ENCODE measurements around the gene DUS3L.
"Not testable (repeated sequence)": the region's sequence is repeated elsewhere in the genome, so short reads cannot be mapped to it uniquely, and the experiment has no call there.

Gene DUS3L

DNA sequence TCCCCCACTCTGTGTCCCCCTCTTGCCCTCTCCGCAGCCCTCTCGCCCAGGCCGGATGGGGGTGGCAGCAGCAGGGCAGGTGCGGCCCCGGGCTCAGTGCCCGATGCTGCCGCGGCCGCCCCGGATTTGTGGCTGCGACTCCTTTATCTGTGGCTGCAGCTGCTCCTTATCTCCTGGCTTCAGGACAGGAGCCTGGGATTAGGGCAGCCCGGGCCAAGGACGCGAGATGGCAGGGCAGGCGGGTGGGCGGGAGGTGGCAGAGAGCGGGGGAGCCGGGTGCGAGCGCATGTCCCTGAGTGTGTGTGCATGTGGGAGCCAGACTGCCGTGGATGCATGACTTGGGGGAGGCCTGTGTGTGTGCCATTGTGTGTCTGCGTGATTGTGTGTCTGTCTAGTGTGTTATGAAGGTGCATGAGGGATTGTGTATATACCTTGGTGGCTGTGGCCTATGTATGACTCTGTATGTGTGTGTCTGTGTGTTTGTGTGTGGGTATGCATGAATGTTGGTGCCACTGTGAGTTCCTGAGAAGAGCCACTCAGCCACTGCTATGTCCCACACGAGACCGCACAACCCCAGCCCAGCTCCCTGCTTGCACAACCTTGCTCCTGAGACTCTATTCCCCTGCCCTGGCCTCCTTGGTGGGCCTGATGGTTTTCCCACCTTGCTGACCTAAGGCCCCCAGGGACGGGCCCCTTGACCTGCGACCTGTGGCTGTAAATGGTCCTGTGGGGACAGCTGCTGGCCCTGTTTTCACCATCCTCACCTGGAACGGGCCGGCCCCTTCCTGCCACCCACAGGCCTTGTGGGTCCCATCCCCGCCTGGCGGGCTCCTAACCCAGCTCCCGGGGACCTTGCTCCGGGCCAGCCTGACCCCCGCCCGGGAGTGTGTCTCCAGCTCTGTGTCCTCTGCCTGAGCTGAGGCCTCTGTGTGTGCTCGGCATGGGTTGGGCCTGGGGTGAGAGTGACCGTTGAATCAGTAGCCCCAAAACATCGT is 8.6 kb upstream of the DUS3L start:
- no peak for DNase-seq

DNA sequence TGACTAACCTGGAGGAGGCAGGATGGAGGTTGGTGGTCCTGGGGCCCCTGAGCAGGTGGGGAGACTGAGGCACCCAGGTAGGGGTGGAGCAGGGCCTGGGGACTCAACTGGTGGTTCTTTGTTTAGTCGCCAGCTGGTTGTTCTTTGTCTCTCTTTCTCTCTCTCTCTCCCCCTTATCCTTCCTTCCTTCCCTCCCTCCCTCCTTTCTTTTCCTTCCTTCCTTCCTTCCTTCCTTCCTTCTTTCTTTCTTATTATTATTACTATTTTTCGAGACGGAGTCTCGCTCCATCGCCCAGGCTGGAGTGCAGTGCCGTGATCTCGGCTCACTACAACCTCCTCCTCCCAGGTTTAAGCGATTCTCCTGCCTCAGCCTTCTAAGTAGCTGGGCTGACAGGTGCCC is 7.3 kb upstream of the DUS3L start:
- no peak for DNase-seq

DNA sequence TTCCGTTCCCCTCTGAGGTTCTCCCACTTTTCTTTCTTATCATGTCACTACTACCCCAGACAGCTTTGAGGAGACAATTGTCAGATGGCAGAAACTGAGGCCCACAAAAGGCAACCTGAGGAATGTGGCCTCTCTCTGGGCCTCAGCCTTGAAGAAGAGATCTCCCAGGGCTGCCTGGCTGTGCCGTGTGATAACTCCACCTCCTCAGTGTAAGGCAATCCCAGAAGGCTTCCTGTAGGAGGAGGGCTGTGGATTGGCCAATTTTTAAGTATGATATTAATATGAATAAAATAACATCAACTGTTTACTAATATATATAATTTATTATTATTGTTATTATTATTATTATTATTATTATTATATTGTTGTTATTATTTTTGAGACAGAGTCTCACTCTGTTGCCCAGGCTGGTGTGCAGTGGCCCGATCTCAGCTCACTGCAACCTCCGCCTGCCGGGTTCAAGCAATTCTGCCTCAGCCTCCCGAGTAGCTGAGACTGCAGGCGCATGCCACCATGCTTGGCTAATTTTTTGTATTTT is 4.5 kb upstream of the DUS3L start:
- no peak for DNase-seq

DNA sequence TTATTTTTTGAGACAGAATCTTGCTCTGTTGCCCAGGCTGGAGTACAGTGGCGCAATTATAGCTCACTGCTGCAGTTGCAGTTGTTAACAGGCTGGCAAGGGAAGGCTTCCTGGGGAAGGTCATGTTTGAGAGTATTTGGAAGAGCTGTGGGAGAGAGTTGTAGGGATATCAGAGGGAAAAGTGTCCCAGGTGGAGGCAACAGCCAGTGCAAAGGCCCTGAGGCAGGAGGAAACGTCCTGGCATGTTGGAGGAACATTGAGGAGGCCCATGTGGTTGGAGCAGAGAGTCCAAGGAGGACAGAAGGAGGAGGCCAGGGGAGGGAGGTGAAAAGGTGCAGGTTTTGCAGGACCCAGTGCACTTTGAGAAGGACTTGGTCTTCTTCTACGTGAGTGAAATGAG is 2.2 kb upstream of the DUS3L start:
- no peak for DNase-seq

DNA sequence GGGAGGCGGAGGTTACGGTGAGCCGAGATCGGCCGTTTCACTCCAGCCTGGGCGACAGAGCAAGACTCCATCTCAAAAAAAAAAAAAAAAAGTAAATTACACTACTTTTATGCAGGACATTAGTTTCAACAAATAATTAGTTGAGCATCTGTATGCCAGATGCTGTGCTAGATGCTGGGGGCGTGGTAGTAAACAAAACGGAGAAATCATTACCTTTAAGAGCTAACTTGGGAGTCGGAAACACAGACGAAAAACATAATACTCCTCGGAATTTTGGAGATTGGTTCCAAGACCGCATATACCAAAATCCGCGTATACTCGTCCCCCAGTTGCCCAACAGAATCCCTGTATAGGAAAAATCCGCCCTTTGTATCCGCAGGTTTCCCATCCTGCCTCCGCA is 1.3 kb upstream of the DUS3L start:
- no peak for DNase-seq

DNA sequence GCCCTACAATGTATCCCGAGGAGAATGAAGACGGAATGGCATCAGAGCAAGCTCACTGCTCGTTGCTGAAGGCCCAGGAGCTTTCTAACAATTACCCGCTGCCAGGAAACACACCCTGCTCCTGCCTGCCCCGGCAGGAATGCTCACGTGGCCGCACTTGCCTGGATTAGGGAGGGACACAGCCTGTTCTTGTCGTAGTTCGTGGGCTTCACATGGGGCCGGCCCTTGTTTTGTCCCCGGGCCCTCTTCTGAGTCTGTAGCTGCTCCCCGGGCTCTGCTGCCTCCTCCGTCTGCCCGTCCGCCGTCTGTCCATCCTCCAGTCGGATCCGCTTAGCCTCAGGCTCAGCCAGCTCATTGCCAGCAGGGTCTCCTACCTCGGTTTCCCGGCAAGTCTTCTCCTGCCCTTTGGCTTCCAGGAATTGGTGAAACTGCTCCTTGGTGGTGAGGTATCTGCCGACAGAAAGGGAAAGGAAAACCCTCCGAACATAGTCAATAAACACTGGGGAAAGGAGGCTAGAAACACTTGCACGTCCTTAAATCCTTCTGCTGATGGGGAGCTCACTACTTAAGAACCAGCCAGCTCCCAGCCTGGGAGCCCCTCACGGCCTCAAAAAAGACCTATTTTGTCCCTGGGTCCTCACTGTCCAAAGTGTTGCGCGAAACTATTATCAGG is 941 bp downstream of the DUS3L start:
- no peak for DNase-seq

DNA sequence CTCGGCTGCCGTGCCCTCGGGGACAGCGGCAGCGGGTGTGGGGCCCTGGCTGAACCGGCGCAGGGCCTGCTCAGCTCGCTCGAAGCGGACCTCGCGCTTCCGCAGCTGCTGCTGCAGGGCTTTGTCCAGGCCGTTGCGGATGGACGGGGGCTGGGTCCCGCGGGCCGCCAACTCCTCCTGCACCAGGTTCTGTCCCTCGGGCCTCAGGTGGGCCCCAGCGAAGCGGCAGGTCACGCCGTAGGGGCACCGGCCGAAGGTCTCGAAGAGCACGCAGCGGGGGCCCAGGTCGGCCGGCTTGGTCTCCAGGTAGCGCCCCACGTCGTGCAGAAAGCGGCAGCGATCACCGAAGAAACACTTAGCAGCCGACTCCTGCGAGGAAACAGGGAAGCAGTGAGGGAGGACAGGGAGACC is 1.6 kb downstream of the DUS3L start:
- no peak for DNase-seq

DNA sequence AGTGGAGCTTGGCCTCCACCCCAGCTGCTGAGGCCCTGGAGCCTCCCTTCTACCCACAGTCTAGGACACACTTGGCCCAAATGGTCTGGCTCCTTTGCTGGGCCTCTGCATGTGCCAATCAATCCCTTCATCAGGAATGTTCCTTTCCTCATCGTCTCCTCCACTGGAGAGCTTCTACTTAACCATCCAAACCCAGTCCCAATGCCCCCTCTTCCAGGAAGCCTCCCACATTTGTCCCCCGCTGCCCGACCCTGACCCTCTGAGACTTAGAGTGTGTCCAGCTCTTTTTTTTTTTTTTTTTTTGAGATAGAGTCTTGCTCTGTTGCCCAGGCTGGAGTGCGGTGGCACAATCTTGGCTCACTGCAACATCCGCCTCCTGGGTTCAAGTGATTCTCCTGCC is 2.5 kb downstream of the DUS3L start:
- no peak for DNase-seq

DNA sequence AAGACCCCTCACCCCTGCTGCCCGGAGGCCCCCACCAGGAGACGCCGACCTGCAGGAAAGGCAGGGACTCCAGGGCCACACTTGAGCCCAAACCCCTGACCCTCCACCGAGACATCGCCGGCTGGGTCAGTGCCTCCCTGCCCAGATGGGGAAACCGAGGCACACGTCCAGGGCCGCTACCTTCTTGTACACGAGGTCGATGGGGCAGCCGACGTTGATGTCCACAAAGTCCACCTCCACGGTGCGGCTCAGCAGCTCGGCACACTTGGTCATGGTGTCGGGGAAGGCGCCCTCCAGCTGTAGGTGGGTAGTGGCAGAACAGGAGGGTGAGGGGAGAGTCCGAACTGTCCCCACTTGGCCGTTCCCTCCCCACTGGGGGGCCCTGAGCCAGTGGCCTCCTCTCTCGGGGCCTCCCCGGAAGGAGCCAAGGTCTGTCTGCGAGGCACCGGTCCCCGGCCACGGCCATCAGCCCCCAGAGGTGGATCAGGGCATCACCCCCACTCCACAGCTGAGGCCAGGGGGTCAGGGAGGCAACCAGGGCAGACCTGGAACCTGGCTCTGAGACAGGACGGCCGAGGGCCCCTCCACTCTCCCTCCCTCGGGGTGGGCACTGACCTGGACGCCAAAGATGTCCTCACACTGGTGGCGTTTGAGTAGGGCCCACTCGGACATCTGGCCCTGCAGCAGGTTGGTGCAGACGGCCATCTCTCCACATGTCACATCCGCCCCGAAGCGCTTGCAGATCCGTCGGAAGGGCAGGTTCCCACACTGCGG is 3.4 kb downstream of the DUS3L start:
- DNase-seq = no peak

DNA sequence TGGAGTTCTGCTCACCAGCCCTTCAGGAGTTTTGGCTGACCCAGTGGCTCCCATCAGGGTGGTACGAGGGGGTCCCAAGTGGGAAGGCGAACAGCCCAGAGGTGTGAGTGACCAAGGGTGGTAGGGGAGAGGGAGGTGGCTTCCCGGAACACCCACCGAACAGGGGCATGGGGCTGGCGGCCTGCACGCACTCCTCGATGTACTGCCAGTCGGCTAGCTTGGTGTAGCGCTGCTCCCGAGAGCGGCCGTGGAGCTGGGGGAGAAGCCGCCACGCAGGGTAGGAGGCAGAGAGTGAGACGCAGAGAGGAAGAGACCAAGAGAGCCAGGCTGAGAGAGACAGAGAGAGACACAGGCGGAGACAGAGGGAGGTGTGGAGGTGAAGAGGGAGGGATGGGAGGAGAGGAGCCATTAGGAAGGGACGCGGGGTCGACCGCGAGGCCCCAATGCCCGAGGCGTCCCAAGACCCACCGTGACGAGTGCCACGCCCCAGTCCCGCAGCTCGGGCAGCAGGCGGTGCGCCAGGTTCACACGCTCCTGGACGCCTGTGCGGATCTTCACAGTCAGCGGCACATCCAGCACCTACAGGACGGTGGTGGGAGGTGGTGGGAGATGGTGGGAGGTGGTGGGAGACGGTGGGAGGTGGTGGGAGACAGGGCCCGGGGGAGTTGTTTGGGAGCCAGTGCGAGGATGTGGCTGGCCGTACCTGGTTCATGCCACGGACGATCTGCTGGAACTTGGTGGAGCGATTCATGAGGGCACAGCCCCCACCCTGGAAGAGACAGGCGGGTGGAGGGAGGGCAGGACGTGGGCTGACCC is 4.2 kb downstream of the DUS3L start:
- DNase-seq = no peak

DNA sequence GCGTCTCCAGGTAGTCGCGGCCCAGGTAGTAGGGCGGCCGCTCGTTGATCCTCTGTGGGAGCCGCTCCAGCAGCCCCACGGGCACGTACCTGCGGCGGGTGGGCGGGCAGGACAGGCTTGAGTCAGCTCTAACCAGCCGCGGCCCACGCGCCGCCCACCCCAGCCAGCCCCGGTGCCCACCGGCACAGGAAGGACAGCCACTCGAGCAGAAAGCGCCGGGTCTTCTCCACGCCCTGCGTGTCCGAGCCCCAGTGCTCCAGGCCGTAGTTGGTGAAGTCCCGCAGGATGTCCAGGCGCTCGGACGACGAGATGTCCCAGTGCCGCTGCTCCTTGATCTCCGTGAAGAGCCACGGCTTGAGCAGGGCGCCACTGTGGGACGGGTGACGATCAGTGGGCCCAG is 5.5 kb downstream of the DUS3L start:
- no peak for DNase-seq

DNA sequence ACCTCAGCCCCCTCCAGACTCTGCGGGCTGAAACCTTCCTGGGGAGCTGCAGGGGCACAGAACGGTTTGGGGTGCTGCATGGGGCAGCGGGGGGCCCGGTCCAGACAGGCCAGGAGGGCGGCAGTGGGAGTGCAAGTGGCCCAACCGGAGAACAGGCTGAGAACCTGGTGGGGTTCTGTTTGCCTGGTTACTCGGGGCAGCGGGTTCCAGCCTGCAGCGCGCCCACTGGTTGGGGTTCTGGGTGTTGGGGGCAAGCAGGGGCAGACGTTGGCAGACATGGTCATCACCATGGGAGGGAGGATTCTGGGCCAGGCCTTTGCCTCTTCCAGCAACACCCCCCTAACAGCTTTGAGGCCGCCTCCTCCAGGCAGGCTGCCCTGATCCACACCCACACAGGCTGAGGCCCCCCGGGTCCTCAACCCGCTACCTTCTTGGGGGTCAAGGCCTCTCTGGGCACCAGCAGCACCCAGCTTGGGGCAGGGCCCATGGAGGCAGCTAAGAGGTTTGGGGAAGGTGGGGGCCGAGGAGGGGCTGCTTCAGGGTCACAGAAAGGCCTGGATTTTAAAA is 6.3 kb downstream of the DUS3L start, which contains the start of gene PRR22:
Gene PRR22, minus strand, starts transcription at position 166 of the 567 bp plus-strand sequence. Its CDS starts 86 bp downstream, at position 80.
- DNase-seq = no peak

DNA sequence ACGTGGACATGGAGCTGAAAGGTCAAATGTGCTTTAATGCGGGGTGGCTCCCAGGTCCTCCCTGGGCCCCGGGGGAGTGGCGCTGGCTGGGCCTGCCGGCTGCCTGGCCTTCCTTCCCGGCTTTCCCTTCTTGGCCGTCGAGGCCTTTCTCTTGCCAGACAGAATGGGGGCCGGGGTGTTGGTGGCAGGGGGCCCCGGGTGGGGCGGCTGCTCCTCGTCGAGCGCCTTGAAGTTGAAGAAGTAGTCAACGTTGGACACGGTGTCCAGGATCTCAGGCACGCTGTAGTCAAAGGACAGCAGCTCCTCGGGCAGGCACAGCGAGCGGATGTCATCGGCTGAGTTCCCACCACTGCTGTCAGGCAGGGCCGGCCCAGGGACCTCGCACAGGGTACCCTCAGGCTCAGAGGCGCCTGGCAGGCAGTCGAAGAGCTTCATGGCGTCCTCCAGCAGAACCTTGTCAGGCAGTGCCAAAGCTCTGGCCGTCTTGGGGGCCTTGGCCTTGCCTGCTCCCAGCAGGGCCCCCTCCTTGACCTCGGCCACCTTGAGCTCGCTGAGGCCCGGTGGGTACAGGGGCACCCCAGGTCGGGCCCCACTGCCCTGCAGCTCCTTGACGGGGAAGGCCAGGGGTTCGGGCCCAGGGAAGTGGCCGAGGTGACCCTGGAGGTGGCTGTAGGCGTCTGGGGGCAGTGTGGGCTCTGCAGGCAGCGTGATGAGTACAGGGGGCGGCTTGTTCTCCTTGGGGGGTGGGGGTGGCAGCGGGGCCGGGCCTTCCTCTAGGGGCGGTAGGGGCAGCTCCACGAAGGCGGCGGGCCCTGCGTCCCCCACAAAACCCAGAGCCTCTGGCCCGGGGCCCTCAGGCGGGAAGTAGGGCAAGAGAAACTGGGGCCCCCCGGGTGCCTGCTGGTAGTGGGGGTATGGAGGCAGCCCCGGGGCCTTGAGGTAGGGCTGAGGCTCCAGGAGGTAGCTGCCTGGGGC is 7.7 kb downstream of the DUS3L start:
- no peak for DNase-seq

DNA sequence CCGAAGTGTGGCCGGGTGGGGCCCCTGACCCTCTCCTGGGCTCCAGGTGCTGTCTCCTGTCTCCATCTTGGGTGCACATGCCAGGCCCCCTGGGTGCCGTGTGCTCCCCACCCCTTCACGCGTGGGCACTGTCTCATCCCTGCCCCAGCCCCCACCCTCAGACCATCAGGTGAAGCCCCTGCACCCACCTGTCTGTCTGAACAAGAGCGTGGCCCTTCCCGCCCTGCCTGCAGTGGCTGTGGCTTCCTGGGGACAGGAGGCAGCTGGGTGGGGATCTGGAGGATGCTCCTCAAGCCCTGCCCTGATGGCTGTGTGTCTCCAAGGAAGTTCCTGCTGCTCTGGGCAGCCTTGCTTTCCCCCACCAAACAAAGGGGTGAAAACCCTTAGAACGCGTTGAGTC is 8.6 kb downstream of the DUS3L start:
- no peak for DNase-seq

DNA sequence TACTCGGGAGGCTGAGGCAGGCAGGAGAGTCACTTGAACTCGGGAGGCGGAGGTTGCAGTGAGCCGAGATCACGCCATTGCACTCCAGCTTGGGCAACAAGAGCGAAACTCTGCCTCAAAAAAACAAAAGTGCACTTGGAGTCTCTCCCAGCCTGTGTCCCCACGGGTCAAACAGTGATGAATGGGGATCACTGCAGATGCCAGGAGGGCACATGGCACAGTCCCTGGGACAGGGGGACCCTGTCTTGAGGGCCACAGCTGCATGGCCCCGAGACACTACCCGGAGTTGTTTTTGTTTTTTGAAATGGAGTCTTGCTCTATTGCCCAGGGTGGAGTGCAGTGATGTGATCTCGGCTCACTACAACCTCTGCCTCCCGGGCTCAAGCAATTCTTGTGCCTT is 10.0 kb downstream of the DUS3L start:
- not testable (repeated sequence) for DNase-seq

DNA sequence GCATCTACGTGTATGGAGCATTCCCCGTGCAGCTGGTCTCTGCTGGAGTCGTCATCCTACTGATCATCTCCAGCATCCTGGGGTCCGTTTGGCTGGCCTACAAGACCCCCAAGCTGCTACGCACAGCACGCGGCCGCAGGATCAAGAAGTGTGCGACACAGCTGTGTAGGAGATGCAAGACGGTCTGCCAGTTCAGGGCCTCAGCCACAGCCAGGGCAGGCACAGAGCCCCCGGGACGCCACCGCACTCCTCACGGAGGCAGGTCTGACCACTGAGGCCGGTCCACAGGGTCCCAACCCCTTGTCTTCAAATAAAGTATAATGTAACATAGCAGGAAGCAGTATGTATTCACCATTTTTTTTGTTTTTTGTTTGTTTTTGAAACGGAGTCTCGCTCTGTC is 12.6 kb downstream of the DUS3L start:
- DNase-seq = no peak

DNA sequence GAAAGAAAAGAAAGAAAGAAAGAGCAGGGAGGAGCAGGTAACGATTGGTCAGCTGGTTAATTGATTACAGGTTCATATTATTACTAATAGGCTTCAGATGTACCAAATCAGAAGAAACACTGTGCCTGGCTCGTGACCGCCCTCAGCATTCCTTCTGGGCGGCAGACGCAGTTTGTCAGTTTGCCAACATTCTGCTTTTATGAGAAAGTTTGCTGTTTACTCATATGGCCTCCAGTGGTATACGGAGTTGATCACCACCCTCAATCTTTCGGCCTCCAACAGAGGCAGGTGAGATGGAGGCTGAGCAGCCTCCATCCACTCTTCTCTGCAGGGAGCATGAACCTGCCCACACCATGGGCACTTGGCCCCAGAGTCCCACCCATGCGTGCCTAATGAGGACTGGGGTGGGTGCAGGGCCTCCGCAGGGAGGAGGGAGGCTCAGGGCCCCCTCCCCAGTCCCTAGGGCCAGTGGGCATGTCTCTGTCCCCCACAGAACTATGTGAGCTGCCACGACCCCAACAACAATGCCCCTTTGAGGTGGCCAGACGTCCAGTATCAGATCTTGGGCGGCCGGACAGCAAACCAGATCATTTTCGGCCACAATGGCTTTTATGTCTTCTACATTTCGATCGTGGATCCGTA is 15.2 kb downstream of the DUS3L start:
- no peak for DNase-seq

DNA sequence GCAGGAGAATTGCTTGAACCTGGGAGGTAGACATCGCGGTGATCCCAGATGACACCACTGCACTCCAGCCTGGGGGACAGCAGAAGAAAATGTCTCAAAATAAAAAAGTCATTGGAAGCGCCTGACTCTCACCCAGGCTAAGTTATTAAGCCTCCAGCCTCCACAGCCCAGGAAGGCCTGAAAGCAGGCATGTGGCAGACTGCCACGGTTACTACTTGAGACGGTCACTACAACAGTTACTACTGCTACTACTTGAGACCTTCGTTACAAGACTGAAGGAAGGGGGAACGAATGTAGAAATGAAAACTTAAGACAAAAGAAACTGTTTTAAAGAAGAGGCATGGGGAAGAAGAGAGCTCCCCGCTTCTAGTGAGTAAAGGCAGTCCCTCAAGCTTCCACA is 16.0 kb downstream of the DUS3L start:
- no peak for DNase-seq

DNA sequence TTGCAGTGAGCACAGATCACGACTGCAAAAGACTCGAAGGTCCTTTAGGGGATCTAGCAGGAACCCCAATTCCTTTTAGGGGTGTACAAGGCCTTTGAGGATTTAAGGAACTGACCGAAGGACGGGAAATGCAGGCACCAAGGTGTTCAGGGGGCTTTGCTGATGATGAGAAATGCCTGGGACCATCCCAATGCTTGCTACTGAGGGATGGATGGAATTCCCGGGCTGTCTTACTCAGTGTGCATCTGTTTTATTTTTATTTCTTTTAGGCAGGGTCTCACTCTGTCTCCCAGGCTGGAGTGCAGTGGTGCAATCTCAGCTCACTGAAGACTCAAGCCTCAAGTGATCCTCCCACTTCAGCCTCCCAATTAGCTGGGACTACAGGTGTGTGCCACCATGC is 17.7 kb downstream of the DUS3L start:
- no peak for DNase-seq

DNA sequence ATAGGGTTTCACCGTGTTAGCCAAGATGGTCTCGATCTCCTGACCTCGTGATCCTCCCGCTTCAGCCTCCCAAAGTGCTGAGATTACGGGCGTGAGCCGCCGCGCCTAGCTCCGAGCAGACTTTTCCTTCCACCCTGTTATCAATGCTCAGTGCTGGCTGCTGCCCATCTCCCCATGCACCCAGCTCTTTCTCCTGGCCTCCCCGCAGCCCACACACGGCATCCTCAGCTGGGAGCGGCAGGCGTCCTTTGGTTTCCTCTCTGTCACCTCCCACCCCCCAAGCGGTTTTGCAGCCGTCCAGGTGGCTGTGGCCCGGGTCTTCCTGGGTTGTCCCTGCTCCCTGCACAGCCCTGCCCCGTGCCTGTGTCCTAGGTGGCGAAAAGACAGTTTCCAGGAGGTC is 18.5 kb downstream of the DUS3L start:
- DNase-seq = no peak
